Panc1 (cell line): ENCODE measurements around the gene ZMYM2. TPM values are rescaled to one million over a fixed set of nuclear protein-coding genes. Genes with fewer than 3 reads are reported as not detected.
A peak's percentile ranks its signal among the peaks of the same experiment; 100 is the strongest.

Experiments
- ATAC-seq: fragments of 200-7000 bp; cut with Tn5 transposase; 2 replicates; pipeline ENCODE4 v1.9.1; 2020; ENCODE audit warnings: mild to moderate bottlenecking, moderate library complexity
- BruUV-seq: library from RNA; stranded (reverse); fragments of 400-500 nt; replicated peaks from 2 replicates; lab custom pipeline; 2021; lab: Mats Ljungman, UMichigan
- CTCF ChIA-PET: fragments of 300-600 bp; sonication (Branson Sonifier 250); formaldehyde crosslinking; loops from one replicate; lab custom pipeline; 2022; ENCODE audit warnings: antibody characterized with exemption; lab: Charles Lee
- POLR2A ChIA-PET: fragments of 300-600 bp; sonication (Branson Sonifier 250); formaldehyde crosslinking; loops from one replicate; lab custom pipeline; 2022; ENCODE audit warnings: antibody characterized with exemption; lab: Charles Lee
- DNase-seq: peaks from one replicate; pipeline ENCODE4 v3.0.0-alpha.2; 2010; ENCODE audit warnings: low read depth, low spot score
- H3K27ac ChIP-seq: 2 replicates; pipeline ENCODE4 v1.5.1; 2011; ENCODE audit warnings: mild to moderate bottlenecking, low read length, inconsistent platforms
- H3K27me3 ChIP-seq: fragments of 200-500 bp; sonication (Bioruptor generic); 2 replicates; pipeline ENCODE4 v1.6.0; 2014; ENCODE audit warnings: low read length, inconsistent platforms; ENCODE audit not compliant: control insufficient read depth, insufficient read depth
- H3K36me3 ChIP-seq: fragments of 200-500 bp; sonication (Bioruptor generic); 2 replicates; pipeline ENCODE4 v1.5.1; 2014; ENCODE audit warnings: inconsistent platforms, mild to moderate bottlenecking, low read length, moderate library complexity; ENCODE audit not compliant: control insufficient read depth, insufficient read depth
- H3K4me1 ChIP-seq: 2 replicates; pipeline ENCODE4 v1.5.1; 2011; ENCODE audit warnings: inconsistent platforms, mild to moderate bottlenecking, low read length, moderate library complexity; ENCODE audit not compliant: control insufficient read depth, insufficient read depth
- H3K4me3 ChIP-seq, 2 experiments: 2 replicates each; pipeline ENCODE4 v1.5.1; 2011 to 2012; ENCODE audit warnings: low read depth in 2 of 2, low read length in 2 of 2, mild to moderate bottlenecking in 2 of 2, inconsistent platforms in 1 of 2, moderate library complexity in 1 of 2
- H3K9me3 ChIP-seq: fragments of 200-500 bp; sonication (Bioruptor generic); 2 replicates; pipeline ENCODE4 v1.5.1; 2014; ENCODE audit warnings: low read depth, mild to moderate bottlenecking, inconsistent platforms, low read length, moderate library complexity; ENCODE audit not compliant: control insufficient read depth, insufficient read depth
- CTCF ChIP-seq: fragments of 450-650 bp; IDR thresholded peaks from 2 replicates; pipeline ENCODE4 v1.5.1; 2017; ENCODE audit warnings: mild to moderate bottlenecking
- POLR2AphosphoS5 ChIP-seq: IDR thresholded peaks from 2 replicates; pipeline ENCODE4 v1.6.1; 2012; ENCODE audit warnings: mild to moderate bottlenecking, low read depth, low read length, moderate library complexity
- REST ChIP-seq, 2 experiments: IDR thresholded peaks; 2 replicates each; pipeline ENCODE4 v1.6.1; 2011 to 2012; ENCODE audit warnings: low read depth in 2 of 2, control low read depth in 1 of 2, low read length in 1 of 2, mild to moderate bottlenecking in 1 of 2, moderate library complexity in 1 of 2; ENCODE audit not compliant: insufficient read depth in 1 of 2
- SIN3A ChIP-seq: IDR thresholded peaks from 2 replicates; pipeline ENCODE4 v1.6.1; 2012; ENCODE audit warnings: low read depth, mild to moderate bottlenecking, low read length, moderate library complexity, borderline replicate concordance; ENCODE audit not compliant: insufficient read depth
- TCF7L2 ChIP-seq: IDR thresholded peaks from 2 replicates; pipeline ENCODE4 v1.6.1; 2011; ENCODE audit warnings: mild to moderate bottlenecking, low read depth, low read length, inconsistent platforms
- in situ Hi-C: cut with HindIII; loops from 2 replicates; pipeline ENCODE4 v1.10.0; 2016; ENCODE audit warnings: low sequenced_read_pairs, low pct_unique_long_range_greater_than_20kb
- intact Hi-C: fragments of 100-400 bp; cut with micrococcal nuclease; formaldehyde crosslinking; loops from one replicate; pipeline ENCODE4 v1.10.0; 2022; ENCODE audit not compliant: unreplicated experiment
- total RNA-seq: library from RNA; stranded (reverse); gene quantifications from one replicate; pipeline ENCODE4 v1.2.1, GENCODE V29; 2021; ENCODE audit not compliant: unreplicated experiment

The ZMYM2 gene
- total RNA-seq, 1 experiment from 2014 or later: 64.3 TPM

- no TSS peak for BruUV-seq
- intact Hi-C loops: no loop called here
- Histone ChIP-seq H3K9me3 (no peaks in the 10 kb centered on the region), H3K27ac (no peak overlapping the region), H3K4me3 (no peak overlapping the region), H3K36me3 (peaks cover 19% of the 10 kb centered on the region), H3K4me1 (no peaks in the 10 kb centered on the region), H3K27me3 (no peaks in the 10 kb centered on the region)
- TF ChIP-seq SIN3A (no peak), TCF7L2 (no peak), REST (IDR thresholded peaks at IDR 0.05; ENCODE audit: insufficient read depth in 1 of 2, low read depth in 2 of 2, low read length in 1 of 2) (no peak), POLR2AphosphoS5 (no peak), CTCF (no peak)
- POLR2A ChIA-PET: no interaction called here
- DNase-seq: no peak
- no peak for ATAC-seq
- in situ Hi-C loops: no loop called here
- CTCF ChIA-PET: no interaction called here
Observed at GRCh38 chr13:20033486-20033885, 75.0 kb downstream of the ZMYM2 start.

DNA sequence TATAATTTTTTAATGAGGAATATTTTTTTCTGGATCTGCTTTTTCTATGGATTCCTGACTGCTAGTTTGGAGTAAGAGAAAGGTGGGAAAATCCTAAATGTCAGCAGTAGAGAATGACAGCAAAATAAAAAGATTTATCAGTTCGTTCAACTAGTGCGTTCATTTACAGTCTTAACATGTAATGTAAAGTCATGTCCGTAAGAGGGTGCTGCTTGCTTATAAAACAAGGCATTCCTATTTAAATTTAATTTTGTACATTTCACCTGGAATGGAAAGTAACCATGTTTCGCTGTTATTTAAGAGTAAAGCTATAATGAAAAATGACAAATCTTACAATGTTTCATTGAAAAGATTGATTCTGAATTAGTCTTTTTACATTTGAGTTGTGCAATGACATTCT is 76.6 kb downstream of the ZMYM2 start:
- intact Hi-C loops: no loop called here
- no peak for DNase-seq
- H3K27ac ChIP-seq: no peak overlapping the region

More for the DNA sequence above, 76.6 kb downstream of the ZMYM2 start:
- no TSS peak for BruUV-seq
- H3K36me3 ChIP-seq: peaks cover 19% of the 10 kb centered on the region
- TF ChIP-seq REST (IDR thresholded peaks at IDR 0.05; ENCODE audit: insufficient read depth in 1 of 2, low read depth in 2 of 2, low read length in 1 of 2) (no peak), TCF7L2 (no peak), CTCF (peak; percentile 27; the same call in 1 of the 2 replicates), SIN3A (no peak)
- no peak overlapping the region for H3K4me3 ChIP-seq
- no peak for ATAC-seq
- ChIA-PET POLR2A (no interaction called here), CTCF (no interaction called here)
- no peaks in the 10 kb centered on the region for H3K4me1 ChIP-seq
- in situ Hi-C loops: no loop called here
- H3K27me3 ChIP-seq: no peaks in the 10 kb centered on the region
- no peaks in the 10 kb centered on the region for H3K9me3 ChIP-seq
